SK-N-DZ (cell line): ENCODE results near the gene MYO1D.
"Not testable (repeated sequence)": the region's sequence is repeated elsewhere in the genome, so short reads cannot be mapped to it uniquely, and the experiment has no call there.

Experiments used
- DNase-seq: peaks from one replicate; pipeline ENCODE4 v3.0.0-alpha.2; 2015; ENCODE audit warnings: low spot score

Gene MYO1D

DNA sequence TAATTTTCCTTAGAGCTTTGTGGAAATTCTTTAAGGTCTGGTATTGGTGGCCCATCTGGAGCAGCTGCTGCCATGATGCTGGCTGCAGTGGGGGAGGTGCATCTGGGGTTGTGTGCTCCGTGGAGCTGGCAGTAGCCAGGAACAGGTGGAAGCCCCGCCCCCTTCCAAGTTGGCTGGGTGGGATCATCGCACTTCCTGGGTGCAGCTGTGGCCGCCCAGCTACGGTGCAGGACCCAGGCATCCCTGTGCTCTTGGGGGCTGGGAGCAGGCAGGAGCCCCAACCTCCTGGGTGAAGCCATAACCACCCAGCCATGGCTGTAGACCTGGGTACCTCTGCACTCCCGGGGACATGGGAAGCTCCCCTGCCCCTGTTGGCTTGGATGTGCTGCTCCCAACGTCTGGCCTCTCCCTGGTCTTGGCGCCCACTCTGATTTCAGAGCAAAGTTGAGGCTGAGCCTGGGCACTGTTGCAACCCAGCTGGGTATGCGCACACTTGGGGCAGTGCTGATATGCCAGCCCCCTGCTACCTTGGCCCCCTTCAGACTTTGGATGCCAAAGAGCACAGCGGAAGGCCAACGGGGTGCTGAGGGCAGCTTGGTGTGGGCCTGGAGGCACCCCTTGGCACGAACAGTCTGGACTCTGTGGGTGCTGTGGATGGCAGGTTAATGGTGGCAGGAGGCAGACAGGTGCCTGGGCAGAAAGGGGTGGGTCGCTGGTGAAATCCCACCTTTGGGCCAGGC is 145.2 kb downstream of the MYO1D start:
- DNase-seq = no peak

DNA sequence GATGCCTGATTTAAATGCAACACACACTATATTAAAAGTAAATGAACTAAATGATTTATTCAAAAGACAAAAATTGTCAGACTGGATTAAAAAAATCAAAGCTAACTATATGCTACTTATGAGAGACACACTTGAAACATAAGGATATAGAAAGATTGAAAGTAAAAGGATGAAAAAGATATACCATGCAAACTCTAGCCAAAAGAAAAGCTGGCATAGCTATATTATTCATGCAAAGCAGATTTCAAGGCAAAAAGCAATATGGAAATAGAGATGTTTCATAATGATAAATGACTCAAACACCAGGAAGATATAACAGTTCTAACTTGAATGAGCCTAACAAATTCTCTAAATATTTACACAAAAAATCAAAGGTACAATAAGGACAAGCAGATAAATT is 149.2 kb downstream of the MYO1D start:
- DNase-seq = no peak

DNA sequence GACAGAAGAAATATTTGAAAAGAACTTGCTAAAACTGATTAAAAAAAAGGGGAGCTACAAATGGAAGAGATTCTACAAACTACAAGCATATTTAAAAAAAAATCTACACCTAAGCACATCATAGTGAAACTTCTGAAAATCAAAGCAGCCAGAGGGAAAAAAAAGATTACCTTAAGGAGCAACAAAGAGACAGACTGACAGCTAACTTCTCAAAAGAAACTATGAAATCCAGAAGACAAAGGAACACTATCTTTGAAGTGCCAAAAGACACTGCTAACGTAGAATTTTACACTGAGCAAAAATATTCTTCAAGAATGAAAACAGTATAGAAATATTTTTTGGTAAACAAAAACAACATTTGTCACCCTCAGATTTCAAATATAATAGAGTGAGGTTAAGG is 151.2 kb downstream of the MYO1D start:
- no peak for DNase-seq

DNA sequence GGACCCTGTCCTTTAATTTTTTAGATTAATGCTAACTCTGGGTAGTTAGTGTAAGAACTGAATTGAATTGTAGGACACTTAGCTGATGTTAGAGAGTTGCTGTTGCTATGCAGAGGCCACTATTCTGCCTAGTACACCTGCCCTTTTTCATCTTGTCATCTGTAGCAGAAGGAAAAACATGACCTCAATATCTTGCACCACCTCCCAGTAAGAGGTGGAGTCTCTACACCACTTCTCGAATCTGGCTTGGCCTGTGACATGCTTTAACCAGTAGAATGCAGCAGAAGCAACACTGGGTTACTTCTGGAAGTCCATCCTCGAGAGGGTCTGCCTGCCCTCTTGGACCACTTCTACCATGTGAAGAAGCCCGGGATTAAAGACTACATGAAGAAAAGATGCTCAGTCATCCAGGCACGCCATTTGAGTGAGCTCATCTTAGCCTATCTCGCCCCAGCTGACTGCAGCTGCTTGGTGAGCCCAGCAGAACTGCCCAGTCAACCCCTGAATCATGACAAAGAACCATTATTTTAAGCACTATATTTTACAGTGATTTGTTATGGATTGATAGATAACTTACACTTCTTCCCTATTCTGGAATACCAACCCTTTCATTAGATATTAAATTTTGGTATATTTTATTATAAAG is 153.5 kb downstream of the MYO1D start:
- DNase-seq = no peak

DNA sequence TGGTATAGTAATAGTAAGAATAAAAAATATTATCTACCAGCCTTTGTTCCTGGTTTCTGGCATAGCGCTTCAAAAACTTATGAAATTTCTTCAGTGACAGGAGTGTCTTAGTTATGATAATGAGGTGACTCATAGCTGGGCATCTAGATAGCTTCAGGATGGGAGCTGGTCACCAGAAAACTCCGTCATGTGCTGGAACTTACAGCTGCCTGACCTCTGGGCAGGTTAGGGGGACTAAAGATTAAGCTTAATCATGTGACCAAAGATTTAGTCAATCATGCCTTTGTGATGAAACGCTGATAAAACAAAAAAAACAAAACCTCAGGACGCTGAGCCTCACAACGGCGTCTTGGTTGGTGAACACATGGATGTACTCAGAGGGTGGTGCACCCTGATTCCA is 154.2 kb downstream of the MYO1D start:
- no peak for DNase-seq

DNA sequence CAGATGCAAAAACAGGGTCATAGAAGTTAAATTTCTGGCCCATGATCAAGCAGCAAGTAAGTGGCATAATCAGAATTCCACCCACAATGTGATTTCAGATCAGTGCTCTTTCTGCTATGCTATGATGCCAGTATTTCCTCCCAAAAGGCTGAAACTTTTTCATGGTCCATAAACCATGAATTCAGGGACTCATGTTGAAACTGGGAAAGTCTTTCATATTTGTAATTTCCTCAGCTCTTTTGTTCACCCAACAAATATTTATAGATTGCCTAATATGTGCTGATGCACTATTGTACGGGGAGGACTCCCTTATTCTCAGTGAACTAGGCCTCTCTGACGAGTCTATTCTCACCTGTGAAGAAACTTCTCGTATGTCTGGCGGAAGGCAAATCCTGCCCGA is 156.3 kb downstream of the MYO1D start:
- no peak for DNase-seq

DNA sequence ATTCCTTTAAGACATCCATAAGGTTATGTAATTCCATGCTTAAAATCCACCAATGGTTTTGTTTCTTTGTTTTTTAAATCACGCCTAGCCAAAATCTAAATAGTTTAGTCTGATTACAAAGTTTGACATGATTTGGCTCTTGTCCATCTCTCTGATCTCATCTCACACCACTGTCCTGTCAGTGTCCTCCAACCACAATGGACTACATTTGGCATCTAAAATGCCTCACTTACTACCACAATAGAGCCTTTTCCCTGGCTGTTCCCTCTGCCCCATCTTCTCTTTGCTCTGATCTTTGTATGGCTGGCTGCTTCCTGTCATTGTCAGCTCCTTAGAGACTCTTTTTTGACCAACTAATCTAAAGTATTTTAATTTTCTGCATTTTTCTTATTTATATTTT is 157.2 kb downstream of the MYO1D start:
- DNase-seq = no peak

DNA sequence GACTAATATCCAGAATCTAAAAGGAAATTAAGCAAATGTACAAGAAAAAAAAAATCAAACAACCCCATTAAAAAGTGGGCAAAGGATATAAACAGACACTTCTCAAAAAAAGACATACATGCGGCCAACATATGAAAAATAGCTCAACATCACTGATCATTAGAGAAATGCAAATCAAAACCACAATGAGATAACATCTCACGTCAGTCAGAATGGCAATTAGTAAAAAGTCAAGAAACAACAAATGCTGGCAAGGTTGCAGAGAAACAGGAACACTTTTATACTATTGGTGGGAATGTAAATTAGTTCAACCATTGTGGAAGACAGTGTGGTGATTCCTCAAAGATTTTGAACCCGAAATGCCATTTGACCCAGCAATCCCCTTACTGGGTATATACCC is 162.0 kb downstream of the MYO1D start:
- DNase-seq = not testable (repeated sequence)

DNA sequence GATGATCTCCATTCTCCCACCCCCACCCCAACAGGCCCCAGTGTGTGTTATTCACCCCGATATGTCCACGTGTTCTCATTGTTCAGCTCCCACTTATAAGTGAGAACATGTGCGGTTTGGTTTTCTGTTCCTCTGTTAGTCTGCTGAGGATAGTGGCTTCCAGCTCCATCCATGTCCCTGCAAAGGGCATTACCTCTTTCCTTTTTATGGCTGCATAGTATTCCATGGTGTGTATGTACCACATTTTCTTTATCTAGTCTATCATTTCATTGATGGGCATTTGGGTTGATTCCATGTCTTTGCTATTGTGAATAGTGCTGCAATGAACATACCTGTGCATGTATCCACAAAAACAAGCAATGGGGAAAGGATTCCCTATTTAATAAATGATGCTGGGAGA is 162.7 kb downstream of the MYO1D start:
- DNase-seq = not testable (repeated sequence)

DNA sequence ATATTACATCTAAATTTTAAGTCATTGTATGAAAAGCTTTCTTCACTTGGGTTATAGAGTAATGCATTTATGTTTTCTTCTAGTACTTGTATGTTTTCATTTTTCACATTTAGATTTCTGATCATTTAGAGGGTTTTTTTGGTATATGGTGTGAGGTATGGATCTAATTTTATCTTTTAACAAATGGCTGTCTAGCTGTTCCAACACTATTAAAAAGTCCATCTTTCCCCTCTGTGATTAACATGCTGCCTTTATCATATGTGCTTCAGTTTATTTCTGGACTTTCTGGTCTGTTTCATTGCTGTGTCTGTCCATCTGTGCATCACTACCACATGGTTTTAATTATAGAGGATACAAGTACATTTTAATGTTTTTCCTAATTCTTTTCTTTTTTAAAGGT is 163.8 kb downstream of the MYO1D start:
- no peak for DNase-seq

DNA sequence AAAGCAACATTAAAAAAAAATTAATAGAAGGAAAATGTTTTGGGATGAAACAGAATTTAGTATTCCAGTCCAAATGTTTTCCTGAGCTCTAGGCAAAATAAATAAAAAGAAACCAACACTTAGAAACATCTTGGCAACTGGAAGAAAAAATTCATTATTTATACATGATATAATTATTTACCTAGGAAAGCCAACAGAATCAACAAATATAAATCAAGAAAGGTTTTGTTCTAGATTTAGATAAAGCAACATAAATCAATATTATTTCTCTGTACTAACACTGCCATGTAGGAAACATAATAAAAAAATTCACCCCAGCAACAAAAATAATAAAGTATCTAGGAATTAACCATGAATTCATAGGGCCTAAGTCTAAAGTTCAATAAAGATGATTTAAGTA is 167.4 kb downstream of the MYO1D start:
- DNase-seq = no peak

DNA sequence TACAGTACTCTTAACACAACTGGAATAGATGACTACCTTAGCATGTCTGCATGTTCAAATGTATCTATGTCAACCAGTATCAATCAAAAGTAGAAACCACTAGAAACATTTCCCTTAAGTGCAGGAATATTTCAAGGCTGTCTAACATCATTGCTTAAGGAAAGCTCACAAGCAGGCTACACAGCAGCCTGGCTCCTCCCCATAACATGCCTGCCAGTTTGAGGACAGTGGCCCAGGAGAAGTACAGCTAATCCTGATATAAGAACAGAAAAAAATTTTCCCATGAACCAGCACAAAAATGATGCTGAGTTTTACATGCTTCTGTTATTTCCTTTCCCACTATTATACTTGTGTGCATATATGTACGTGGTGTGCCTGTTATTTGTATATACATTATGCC is 175.1 kb downstream of the MYO1D start:
- no peak for DNase-seq

DNA sequence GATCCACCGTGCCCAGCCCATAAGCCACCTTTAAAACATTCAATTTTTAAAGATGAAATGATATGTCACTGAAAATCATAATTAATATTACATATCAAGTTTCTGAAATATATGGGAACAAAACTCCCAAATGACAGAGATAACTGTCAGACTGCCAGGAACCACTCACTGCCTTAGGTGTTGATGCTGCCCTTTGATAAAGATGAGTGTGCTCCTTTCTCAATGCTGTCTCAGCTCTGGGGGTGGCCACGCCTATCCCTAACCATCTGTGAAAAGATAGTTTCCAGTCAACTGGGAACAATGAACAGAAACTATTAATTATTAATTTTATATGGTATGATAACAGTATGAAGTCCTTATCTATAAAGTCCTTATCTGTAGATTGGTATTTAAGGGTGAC is 177.7 kb downstream of the MYO1D start:
- no peak for DNase-seq

DNA sequence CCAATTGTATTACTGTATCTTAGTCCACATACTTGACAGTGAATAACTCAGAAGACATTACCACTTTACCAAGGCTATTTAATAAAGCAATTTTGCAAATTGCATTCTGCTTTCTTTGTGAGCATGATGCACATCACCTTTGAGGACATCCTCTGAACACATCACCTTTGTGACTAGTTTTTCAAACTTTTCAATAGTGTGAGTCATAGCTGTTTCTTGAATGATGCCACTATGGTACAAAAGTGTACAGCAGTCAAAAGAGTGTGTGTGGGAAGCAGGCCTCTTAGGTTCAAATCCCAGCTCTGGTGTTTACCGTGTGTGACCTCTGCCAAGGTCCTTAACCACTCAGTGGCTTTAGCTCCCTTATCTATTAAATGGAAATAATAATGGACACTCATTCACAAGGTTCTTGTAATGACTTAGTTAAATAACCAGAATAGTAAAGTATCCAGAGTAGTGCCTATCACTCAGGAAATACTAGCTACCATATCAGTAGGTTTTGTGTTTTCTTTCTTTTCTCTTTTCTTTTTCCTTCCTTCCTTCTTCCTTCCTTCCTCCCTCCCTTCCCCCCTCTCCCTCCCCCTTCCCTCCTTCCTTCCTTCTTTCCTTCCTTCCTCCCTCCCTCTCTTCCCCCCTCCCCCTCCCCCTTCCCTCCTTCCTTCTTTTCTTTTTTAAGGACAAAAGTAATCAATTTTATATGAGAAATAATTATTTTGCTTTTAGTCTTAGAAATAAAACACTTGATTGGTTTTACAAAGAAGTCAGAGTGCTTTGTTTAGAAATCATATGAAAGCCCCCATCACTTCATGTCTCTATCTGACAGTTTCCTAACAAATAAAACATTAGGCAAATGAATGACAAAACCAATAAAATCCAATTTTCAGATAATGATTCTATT is 178.9 kb downstream of the MYO1D start:
- no peak for DNase-seq

DNA sequence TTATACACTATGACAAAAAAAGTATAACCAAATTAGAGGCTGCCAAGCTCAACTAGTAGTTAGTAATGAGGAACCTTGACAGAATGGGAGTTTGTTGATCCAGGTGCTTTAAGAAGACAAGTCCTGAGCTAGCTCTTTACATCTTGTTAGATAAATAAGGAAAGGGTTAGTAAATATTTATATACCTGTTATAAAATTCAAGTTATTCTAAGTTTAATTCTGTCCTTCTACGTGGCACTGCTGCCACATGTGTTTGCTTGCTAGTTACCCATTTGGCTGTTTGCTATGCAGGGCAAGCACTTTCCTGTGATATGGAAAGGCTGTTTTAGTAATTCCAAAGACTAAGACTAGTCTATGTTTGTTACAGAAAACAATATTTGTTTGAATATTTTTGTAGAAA is 180.5 kb downstream of the MYO1D start:
- DNase-seq = no peak

DNA sequence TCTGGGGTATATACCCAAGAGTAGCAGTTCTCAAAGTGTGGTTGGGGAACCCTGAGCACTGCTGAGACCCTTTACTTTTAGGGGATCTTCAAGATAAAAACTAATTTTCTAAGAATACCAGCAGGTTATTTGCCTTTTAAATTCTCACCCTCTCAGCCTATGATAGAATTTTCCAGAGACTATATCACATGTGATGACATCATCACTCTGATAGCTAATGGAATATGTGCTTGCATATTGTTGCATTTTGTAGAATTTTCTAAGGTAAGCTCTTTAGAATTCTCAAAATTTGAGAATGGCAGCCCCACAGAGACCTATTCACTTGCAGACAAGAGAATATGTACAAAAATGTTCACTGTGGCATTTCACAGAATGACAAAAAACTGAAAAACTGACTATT is 181.1 kb downstream of the MYO1D start:
- no peak for DNase-seq

DNA sequence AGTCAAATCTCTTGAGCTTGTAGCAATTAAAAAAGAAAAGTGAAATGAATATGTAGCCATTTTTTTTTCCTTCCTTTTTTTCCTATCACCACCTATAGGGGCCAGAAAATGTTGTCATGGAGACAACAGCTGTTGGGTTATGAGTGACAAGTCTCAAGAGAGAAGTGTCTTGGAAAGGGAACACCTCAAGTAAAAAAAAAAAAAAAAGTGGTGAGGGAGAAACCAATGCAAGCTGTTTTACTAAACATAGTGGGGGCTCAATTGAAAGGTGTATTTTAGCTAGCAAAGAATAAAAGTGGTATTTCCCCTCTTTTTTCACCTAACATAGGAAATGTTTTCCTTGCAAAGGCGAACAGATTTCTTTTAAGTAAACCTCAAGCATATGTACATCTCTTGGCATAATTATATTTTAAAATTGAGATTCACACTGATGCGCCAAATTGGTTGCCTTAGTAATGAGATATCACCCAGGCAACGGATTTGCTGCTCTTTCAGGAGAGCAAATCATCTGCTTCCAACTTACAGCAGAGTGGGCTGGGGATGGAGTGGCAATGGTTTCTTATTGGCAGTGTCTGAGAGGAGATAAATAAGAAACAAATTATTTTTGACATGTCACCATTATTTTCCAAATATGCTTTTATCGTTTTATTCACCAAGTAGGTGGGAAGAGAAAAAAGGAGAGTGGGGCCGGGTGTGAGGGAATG is 183.6 kb downstream of the MYO1D start:
- DNase-seq = peak; percentile 25

DNA sequence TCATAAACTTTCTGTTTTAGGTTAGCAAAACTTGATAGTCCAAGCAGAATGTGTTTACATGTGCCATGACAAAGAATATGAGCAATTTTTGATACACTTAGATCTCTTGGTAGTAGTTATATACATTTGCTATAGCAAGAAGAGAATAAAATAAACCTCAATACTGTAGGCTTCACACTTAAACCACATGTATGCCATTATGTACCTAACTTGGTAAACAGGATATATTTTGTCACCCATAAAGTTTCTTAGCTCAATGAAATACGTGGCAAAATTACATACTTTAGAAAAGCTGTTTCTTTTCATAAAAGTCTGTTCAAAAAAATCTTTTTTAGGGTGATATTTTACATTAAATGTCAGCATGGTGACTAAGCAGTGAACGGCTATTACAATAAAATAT is 184.7 kb downstream of the MYO1D start:
- no peak for DNase-seq

DNA sequence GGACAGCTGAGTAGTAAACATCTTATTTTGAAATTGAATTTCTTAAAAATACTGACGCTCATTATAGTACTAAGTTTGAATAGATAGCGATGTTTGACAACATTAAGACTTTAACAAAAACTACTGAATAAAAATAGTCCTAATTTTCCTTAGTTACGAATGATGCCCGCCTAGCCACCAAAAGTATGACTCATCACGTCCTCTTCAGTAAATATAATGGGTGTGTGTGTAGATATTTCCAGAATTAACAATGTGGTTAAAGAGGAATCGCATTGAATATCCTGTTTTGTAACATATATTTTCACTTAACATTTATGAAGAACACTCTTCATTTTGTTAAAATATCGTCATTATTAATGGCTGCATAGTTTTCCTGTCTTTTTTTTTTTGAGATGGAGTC is 187.6 kb downstream of the MYO1D start:
- DNase-seq = no peak

DNA sequence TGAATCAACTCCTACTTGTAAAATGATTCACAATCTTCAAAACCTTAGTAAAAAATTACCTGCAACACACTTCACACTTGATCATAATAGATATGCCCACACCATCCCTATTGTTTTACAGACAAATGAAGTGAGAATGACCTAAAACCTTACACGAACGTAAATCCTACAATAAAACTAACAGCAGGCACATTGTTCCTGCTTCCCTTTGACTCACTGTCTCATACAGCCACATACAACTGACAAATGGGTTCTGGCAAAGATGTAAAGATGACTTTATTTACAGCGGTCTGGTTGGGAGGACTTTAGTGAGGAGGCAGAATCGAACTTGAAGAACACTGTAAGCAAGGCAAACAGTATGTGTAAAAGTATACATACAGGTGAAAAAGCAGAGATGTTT is 188.7 kb downstream of the MYO1D start:
- no peak for DNase-seq

DNA sequence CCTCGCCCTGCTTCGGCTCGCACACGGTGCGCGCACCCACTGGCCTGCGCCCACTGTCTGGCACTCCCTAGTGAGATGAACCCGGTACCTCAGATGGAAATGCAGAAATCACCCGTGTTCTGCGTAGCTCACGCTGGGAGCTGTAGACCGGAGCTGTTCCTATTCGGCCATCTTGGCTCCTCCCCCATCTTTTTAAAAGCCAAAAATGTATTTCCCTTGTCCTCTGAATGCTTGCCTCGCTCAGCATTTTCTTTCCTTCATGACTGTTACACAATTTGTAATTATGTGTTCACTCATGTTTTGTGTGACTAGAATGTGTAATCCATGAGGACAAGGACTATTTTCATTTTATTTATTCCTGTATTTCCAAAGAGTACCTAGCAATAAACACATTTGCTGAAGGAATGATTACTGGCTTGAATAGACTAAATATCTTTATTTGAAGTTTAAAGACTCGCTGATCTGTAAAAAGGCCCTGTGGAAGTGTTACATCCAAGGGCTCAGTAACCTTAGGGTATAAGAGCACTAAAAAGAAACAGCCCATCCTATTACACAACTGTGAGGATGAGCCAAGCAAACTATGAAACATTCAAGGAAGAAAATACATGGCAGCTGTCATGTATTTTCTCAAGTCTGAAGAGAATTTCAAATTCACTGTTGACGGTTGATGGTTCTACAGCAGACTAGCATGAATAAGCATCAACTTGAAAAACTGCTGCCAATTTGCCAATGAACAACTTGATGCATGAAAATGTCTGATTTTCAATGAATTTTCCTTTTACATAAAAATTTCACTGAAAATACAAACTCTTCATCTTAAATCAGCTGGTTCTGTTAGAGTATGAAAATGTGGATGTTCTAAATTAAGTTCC is 192.6 kb downstream of the MYO1D start:
- DNase-seq = no peak
